Uterus (tissue), 4 donors: ENCODE results near the gene EVL. TPM values are rescaled to one million over a fixed set of nuclear protein-coding genes. Genes with fewer than 3 reads are reported as not detected.

ENCODE experiments used
- DNase-seq, 2 donors: peaks; one replicate each; pipeline ENCODE4 v3.0.0-alpha.2; 2019 to 2020
- H3K27ac ChIP-seq, 2 donors: fragments of 200-600 bp; sonication (generic); 1 replicate in 1 of 2; 2 replicates in 1 of 2; pipeline ENCODE4 v1.5.1; 2016 to 2018
- H3K27me3 ChIP-seq, 2 donors: fragments of 200-600 bp; sonication (generic); one replicate each; pipeline ENCODE4 v1.5.1; 2018 to 2019; ENCODE audit warnings: control low read depth in 1 of 2
- H3K36me3 ChIP-seq, 2 donors: fragments of 200-600 bp; sonication (generic); one replicate each; pipeline ENCODE4 v1.5.1; 2019; ENCODE audit warnings: control low read depth in 1 of 2
- H3K4me1 ChIP-seq, 2 donors: fragments of 200-600 bp; sonication (generic); one replicate each; pipeline ENCODE4 v1.5.1; 2018 to 2019; ENCODE audit warnings: control low read depth in 1 of 2
- H3K4me3 ChIP-seq, 2 donors: fragments of 200-600 bp; sonication (generic); 1 replicate in 1 of 2; 2 replicates in 1 of 2; pipeline ENCODE4 v1.5.1; 2018 to 2019; ENCODE audit warnings: mild to moderate bottlenecking in 1 of 2
- H3K9me3 ChIP-seq, 2 donors: fragments of 200-600 bp; sonication (generic); one replicate each; pipeline ENCODE4 v1.5.1; 2019; ENCODE audit warnings: control low read depth in 1 of 2
- POLR2A ChIP-seq, 2 donors: fragments of 450-650 bp; IDR thresholded peaks; one replicate each; pipeline ENCODE4 v1.6.1; 2016; ENCODE audit warnings: antibody characterized with exemption in 2 of 2, mild to moderate bottlenecking in 1 of 2, moderate library complexity in 1 of 2
- intact Hi-C: fragments of 100-400 bp; cut with DNase I; formaldehyde crosslinking; loops from one replicate; pipeline ENCODE4 v1.15.1; 2023; ENCODE audit warnings: low total_unique reads
- total RNA-seq, 4 donors: library from RNA; depleted of rRNA in 3 of 4; stranded (reverse); fragments of >200 nt in 3 of 4; gene quantifications; one replicate each; pipeline versions ENCODE4 v1.1.0 to v1.2.4, GENCODE V29; 2014 to 2023
- TF ChIP-seq, protein P1 (sequence below), 4 experiments: fragments of 200-600 bp in 2 of 4; fragments of 450-650 bp in 2 of 4; sonication (generic) in 2 of 4; IDR thresholded peaks; one replicate each; pipeline ENCODE4 v1.5.1; 2016 to 2019; ENCODE audit warnings: antibody characterized with exemption in 4 of 4, mild to moderate bottlenecking in 2 of 4, moderate library complexity in 1 of 4
- donor health status: DM: yes; HTN: yes; CAD: no.

Gene EVL
- total RNA-seq, 4 donors from 2014 or later: 22.1 to 133 (median 67.5) TPM

DNA sequence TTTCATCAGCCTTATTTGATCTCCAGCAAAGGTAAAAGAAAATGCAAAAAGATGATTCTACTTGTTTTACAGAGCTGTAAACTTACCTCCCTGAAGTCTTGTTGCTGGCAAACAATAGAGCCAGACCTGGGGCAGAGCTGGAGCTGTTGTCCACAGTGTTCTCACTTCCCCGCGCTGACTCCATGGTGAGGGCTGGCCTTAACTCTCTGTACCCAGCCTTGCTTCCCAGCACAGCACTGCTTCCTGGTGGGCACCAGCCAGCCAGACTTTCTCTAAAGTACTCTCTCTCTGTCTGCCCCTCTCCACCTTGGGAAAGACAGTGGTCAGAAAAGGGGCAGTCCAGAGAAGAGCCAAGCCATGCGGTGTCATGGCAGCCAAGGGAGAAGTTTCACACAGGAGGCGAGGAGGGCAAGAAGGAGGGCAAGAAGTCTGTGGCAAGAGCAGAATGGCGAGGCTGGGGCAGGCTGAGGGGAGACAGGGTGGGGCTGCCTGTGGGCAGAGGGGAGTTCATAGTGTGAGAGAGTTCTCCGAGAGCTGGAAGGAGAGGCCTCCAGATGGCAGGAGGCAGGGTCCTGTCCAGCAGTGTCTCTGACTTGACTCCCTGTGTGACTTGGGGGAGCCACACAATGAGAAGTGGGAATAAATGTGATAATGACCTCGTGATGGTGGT lies 9.3 kb downstream of the EVL start:
- Histone ChIP-seq H3K9me3 (no peaks in the 10 kb centered on the region), H3K4me1 (peaks cover 0 to 4% of the 10 kb centered on the region in 2 donors), H3K36me3 (no peaks in the 10 kb centered on the region), H3K27ac (no peak overlapping the region), H3K27me3 (no peaks in the 10 kb centered on the region), H3K4me3 (no peak overlapping the region)
- intact Hi-C loops: no loop called here
- TF ChIP-seq, protein P1, sequence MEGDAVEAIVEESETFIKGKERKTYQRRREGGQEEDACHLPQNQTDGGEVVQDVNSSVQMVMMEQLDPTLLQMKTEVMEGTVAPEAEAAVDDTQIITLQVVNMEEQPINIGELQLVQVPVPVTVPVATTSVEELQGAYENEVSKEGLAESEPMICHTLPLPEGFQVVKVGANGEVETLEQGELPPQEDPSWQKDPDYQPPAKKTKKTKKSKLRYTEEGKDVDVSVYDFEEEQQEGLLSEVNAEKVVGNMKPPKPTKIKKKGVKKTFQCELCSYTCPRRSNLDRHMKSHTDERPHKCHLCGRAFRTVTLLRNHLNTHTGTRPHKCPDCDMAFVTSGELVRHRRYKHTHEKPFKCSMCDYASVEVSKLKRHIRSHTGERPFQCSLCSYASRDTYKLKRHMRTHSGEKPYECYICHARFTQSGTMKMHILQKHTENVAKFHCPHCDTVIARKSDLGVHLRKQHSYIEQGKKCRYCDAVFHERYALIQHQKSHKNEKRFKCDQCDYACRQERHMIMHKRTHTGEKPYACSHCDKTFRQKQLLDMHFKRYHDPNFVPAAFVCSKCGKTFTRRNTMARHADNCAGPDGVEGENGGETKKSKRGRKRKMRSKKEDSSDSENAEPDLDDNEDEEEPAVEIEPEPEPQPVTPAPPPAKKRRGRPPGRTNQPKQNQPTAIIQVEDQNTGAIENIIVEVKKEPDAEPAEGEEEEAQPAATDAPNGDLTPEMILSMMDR (IDR thresholded peaks at IDR 0.05): no peak
- TF ChIP-seq POLR2A (IDR thresholded peaks at IDR 0.05): no peak
- no peak for DNase-seq

DNA sequence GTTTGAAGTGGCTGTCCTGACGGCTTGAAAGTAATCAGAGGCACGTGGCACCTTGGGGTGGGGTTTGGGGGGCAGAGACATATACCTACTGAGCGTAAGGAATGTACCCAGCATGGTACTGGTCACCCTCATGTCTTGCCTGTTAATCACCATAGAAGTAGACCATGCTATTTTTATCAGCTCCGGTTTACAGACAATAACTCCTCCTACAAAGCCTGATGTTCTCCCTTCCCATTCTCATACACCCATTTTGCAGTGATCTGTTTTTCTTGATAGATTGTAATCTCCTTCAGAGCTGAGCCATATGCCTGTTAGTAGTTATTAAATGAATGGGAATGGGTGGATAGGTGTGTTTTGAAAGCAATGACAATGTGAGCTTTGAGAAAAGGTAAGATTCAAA lies 10.5 kb downstream of the EVL start:
- Histone ChIP-seq H3K27me3 (no peaks in the 10 kb centered on the region), H3K9me3 (no peaks in the 10 kb centered on the region), H3K4me3 (no peak overlapping the region), H3K36me3 (no peaks in the 10 kb centered on the region), H3K27ac (no peak overlapping the region), H3K4me1 (peaks cover 0 to 4% of the 10 kb centered on the region in 2 donors)
- intact Hi-C loops: no loop called here
- no peak for DNase-seq
- TF ChIP-seq, protein P1 (IDR thresholded peaks at IDR 0.05): no peak
- no peak for TF ChIP-seq POLR2A (IDR thresholded peaks at IDR 0.05)

DNA sequence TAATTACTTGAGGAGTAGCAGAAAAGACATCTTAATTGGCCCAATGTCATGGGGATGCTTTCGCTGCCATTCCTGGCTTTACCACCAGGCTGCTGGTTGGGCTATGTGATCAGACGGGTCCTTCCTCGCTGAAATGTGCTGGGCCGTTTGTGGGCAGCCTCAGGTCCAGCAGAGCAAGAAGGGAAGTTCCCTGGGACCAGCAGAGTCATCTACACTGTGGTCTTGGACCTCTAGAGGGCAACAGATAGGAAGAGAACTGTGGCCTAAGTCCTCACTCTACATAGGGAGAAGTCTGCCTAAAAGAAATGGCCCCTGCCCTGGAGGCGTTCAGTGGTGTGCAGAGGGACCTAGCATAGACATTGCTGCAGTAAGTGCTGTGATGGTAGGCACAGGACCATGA lies 10.9 kb downstream of the EVL start:
- H3K36me3 ChIP-seq: no peaks in the 10 kb centered on the region
- peaks cover 0 to 4% of the 10 kb centered on the region in 2 donors for H3K4me1 ChIP-seq
- peak overlapping the region in 1 of 2 donors; percentile 5 for H3K27ac ChIP-seq
- TF ChIP-seq, protein P1 (IDR thresholded peaks at IDR 0.05): peak in 1 of 4 experiments; percentile 7
- TF ChIP-seq POLR2A (IDR thresholded peaks at IDR 0.05): no peak
- no peaks in the 10 kb centered on the region for H3K27me3 ChIP-seq
- no peak overlapping the region for H3K4me3 ChIP-seq
- intact Hi-C loops: no loop called here
- no peak for DNase-seq
- no peaks in the 10 kb centered on the region for H3K9me3 ChIP-seq

DNA sequence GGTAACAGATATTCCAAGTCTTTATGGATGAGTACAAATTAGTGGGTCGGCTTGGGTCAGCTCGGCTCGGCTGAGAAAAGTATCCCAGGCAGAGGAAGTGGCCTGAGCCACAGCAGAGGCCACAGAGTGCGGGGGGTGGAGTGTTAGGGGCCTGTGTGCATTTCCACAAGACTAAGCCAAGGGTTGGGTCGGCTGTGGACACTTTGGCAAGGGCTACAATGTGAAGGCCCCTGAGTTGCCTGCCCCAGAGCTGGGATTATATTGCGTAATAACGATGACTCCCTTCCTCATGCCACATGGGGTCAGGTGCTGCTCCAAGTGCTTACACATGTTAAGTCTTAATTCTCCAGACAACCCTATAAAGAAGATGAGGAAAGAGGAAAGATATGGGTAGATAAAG lies 11.4 kb downstream of the EVL start:
- intact Hi-C loops: no loop called here
- no peak for TF ChIP-seq POLR2A (IDR thresholded peaks at IDR 0.05)
- TF ChIP-seq, protein P1 (IDR thresholded peaks at IDR 0.05): no peak
- H3K36me3 ChIP-seq: no peaks in the 10 kb centered on the region
- H3K9me3 ChIP-seq: no peaks in the 10 kb centered on the region
- no peak overlapping the region for H3K4me3 ChIP-seq
- peak overlapping the region in 1 of 2 donors; percentile 5 for H3K27ac ChIP-seq
- H3K27me3 ChIP-seq: no peaks in the 10 kb centered on the region
- peak; percentile 41 for DNase-seq
- peaks cover 0 to 4% of the 10 kb centered on the region in 2 donors for H3K4me1 ChIP-seq

DNA sequence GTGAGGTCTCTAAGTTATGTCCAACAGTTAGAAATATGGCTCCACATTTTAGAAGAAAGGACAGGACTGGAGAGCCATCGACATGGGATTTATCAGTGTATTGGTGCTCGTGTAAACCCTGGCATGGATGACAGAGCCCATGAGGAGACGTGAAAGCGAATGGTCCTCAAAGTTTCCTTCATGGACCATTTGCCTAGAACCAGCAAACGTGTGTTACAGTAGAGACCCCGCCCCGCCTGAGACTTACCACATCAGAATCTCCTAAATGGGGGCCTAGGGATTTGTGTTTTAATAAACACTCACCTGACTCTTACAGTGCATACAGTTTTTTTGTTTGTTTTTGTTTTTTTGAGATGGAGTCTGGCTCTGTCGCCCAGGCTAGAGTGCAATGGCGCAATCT lies 12.2 kb downstream of the EVL start:
- Histone ChIP-seq H3K36me3 (no peaks in the 10 kb centered on the region), H3K9me3 (no peaks in the 10 kb centered on the region), H3K27me3 (no peaks in the 10 kb centered on the region), H3K4me1 (peaks cover 0 to 4% of the 10 kb centered on the region in 2 donors), H3K27ac (no peak overlapping the region), H3K4me3 (no peak overlapping the region)
- TF ChIP-seq POLR2A (IDR thresholded peaks at IDR 0.05): no peak
- TF ChIP-seq, protein P1 (IDR thresholded peaks at IDR 0.05): no peak
- DNase-seq: no peak
- intact Hi-C loops: no loop called here
